ENCODE measurements around the gene WWOX. TPM values are rescaled to one million over a fixed set of nuclear protein-coding genes. Genes with fewer than 3 reads are reported as not detected.

The WWOX gene
- total RNA-seq, 2 experiments from 2014 or later, result 19.1 to 23.7 TPM

- ChIA-PET CTCF (no interaction called here), POLR2A (interaction anchor here (0.6 to 1.2 kb wide), 2 partner anchors 11 to 39 kb away, joined by 3 to 4 read pairs; no protein-coding TSS in a partner anchor)
- ATAC-seq (no peak), DNase-seq (no peak)
- Mint-ChIP-seq H3K27me3 (no peaks in the 10 kb centered on the region), H3K36me3 (ENCODE audit: low read depth) (peaks cover 2% of the 10 kb centered on the region), H3K27ac (no peak overlapping the region), H3K4me3 (no peak overlapping the region), H3K4me1 (ENCODE audit: low read depth) (peaks cover 18% of the 10 kb centered on the region), H3K9me3 (peaks cover 5% of the 10 kb centered on the region)
- TF ChIP-seq CTCF (IDR thresholded peaks at IDR 0.05), result no peak
- intact Hi-C loops (cut with micrococcal nuclease), result no loop called here
Measured at GRCh38 chr16:78570399-78571141, 471.1 kb downstream of the WWOX start.

GRCh38 chr16:78571434-78571833 lies 472.0 kb downstream of the WWOX start:
- Mint-ChIP-seq H3K27me3 (no peaks in the 10 kb centered on the region), H3K4me3 (no peak overlapping the region), H3K27ac (no peak overlapping the region), H3K4me1 (ENCODE audit: low read depth) (peaks cover 13% of the 10 kb centered on the region), H3K36me3 (ENCODE audit: low read depth) (peaks cover 2% of the 10 kb centered on the region), H3K9me3 (peaks cover 5% of the 10 kb centered on the region)
- ATAC-seq (no peak), DNase-seq (no peak)
- POLR2A ChIA-PET, result interaction anchor here (1.2 kb wide), 1 partner anchor 12 kb away, joined by 4 read pairs; no protein-coding TSS in a partner anchor
- TF ChIP-seq CTCF (IDR thresholded peaks at IDR 0.05), result no peak
- CTCF ChIA-PET, result no interaction called here
- intact Hi-C loops (cut with micrococcal nuclease), result no loop called here

- Mint-ChIP-seq H3K4me3 (no peak overlapping the region), H3K36me3 (ENCODE audit: low read depth) (peaks cover 2% of the 10 kb centered on the region), H3K9me3 (peaks cover 5% of the 10 kb centered on the region), H3K27ac (no peak overlapping the region), H3K27me3 (no peaks in the 10 kb centered on the region), H3K4me1 (ENCODE audit: low read depth) (peaks cover 11% of the 10 kb centered on the region)
- DNase-seq (no peak), ATAC-seq (no peak)
- intact Hi-C loops (cut with micrococcal nuclease), result no loop called here
- CTCF ChIA-PET, result no interaction called here
- POLR2A ChIA-PET, result no interaction called here
- TF ChIP-seq CTCF (IDR thresholded peaks at IDR 0.05), result no peak
Measured at GRCh38 chr16:78571898-78572358, 472.5 kb downstream of the WWOX start.

GRCh38 chr16:78574571-78574970 lies 475.1 kb downstream of the WWOX start:
- H3K4me3 Mint-ChIP-seq, result no peak overlapping the region
- intact Hi-C loops (cut with micrococcal nuclease), result no loop called here
- no peak overlapping the region for H3K27ac Mint-ChIP-seq
- ChIA-PET CTCF (no interaction called here), POLR2A (interaction anchor here (0.5 kb wide), 1 partner anchor 35 kb away, joined by 3 read pairs; no protein-coding TSS in a partner anchor)
- peaks cover 5% of the 10 kb centered on the region for H3K9me3 Mint-ChIP-seq
- peaks cover 2% of the 10 kb centered on the region for H3K36me3 Mint-ChIP-seq (ENCODE audit: low read depth)
- ATAC-seq (no peak), DNase-seq (no peak)
- H3K27me3 Mint-ChIP-seq, result no peaks in the 10 kb centered on the region
- TF ChIP-seq CTCF (IDR thresholded peaks at IDR 0.05), result no peak
- H3K4me1 Mint-ChIP-seq (ENCODE audit: low read depth), result peaks cover 19% of the 10 kb centered on the region

- Mint-ChIP-seq H3K4me1 (ENCODE audit: low read depth) (peaks cover 13% of the 10 kb centered on the region), H3K36me3 (ENCODE audit: low read depth) (peaks cover 2% of the 10 kb centered on the region), H3K27me3 (no peaks in the 10 kb centered on the region), H3K27ac (no peak overlapping the region), H3K4me3 (no peak overlapping the region), H3K9me3 (peaks cover 5% of the 10 kb centered on the region)
- DNase-seq (no peak), ATAC-seq (peak; percentile 65)
- TF ChIP-seq CTCF (IDR thresholded peaks at IDR 0.05), result no peak
- POLR2A ChIA-PET, result no interaction called here
- intact Hi-C loops (cut with micrococcal nuclease), result no loop called here
- CTCF ChIA-PET, result no interaction called here
Measured at GRCh38 chr16:78576941-78577340, 477.5 kb downstream of the WWOX start.

Data from activated CD8-positive, alpha-beta T cell treated with anti-CD3 and anti-CD28 coated beads for 36 hours (primary cell).